Measurements from ENCODE around the gene ADGRG6. TPM values are rescaled to one million over a fixed set of nuclear protein-coding genes. Genes with fewer than 3 reads are reported as not detected.

Gene ADGRG6
- total and polyA plus RNA-seq, 9 of the 15 experiments (the other 6 are each of a cell fraction or from before 2014, with no cell fraction given): under 0.01 to 0.11 (median 0.05) TPM; not detected in 5

- in situ Hi-C loops (cut with MboI): no loop called here
- Histone ChIP-seq H3K4me3 (no peak overlapping the region), H3K9me1 (ENCODE audit: control insufficient read depth, insufficient read depth, low read length) (no peaks in the 10 kb centered on the region), H3K4me1 (replicated peaks in 1 of 2; ENCODE audit: control insufficient read depth in 2 of 2, insufficient read depth in 2 of 2, low read length in 2 of 2) (no peaks in the 10 kb centered on the region), H3K9ac (ENCODE audit: insufficient read depth in 1 of 2, low read depth in 2 of 2, low read length in 2 of 2) (no peak overlapping the region), H3K9me3 (replicated peaks; ENCODE audit: control insufficient read depth, insufficient read depth, low read depth, low read length) (no peaks in the 10 kb centered on the region), H3K36me3 (ENCODE audit: control insufficient read depth, insufficient read depth, low read length) (no peaks in the 10 kb centered on the region), H3K27ac (ENCODE audit: extremely low read depth, low read depth, low read length) (no peak overlapping the region), H3K79me2 (ENCODE audit: control insufficient read depth, insufficient read depth, low read length) (no peaks in the 10 kb centered on the region), H3K27me3 (ENCODE audit: control insufficient read depth in 2 of 2, insufficient read depth in 2 of 2, low read length in 2 of 2) (no peaks in the 10 kb centered on the region; a peak in 1 of 5 replicates), H2AFZ (ENCODE audit: low read depth, low read length) (no peak overlapping the region), H4K20me1 (replicated peaks; ENCODE audit: control insufficient read depth, insufficient read depth, low read length) (no peaks in the 10 kb centered on the region), H3K4me2 (ENCODE audit: insufficient read depth, low read length) (no peak overlapping the region)
- ATAC-seq: no peak
- no peak for DNase-seq (ENCODE audit: extremely low read depth in 1 of 4, low spot score in 3 of 4)
- no peak for FAIRE-seq
- WGBS (ENCODE audit: insufficient coverage, low coverage, missing lambda C conversion rate): 0% methylated on average over 1 of the region's 1 CpG
- no TSS peak for BruUV-seq (replicated peaks)
- intact Hi-C loops (cut with micrococcal nuclease): no loop called here
- ChIA-PET CTCF (ENCODE audit: low intra/inter-chr PET ratio) (no interaction called here), POLR2A (no interaction called here)
- TF ChIP-seq CREB1 (IDR thresholded peaks at IDR 0.05) (no peak), CREB1 (CRISPR knock-in tag; IDR thresholded peaks at IDR 0.05) (no peak), MNT (conservative IDR thresholded peaks at IDR 0.05) (no peak), ARHGAP35 (IDR thresholded peaks at IDR 0.05; ENCODE audit: partially characterized antibody) (no peak), ETS2 (tag; IDR thresholded peaks at IDR 0.05; ENCODE audit: borderline replicate concordance, poor library complexity, severe bottlenecking) (no peak)
Measured at GRCh38 chr6:142444376-142444775, 142.6 kb downstream of the ADGRG6 start.
